ENCODE results near the gene MAP4K3.
A peak's percentile ranks its signal among the peaks of the same experiment; 100 is the strongest.

MAP4K3 gene

DNA sequence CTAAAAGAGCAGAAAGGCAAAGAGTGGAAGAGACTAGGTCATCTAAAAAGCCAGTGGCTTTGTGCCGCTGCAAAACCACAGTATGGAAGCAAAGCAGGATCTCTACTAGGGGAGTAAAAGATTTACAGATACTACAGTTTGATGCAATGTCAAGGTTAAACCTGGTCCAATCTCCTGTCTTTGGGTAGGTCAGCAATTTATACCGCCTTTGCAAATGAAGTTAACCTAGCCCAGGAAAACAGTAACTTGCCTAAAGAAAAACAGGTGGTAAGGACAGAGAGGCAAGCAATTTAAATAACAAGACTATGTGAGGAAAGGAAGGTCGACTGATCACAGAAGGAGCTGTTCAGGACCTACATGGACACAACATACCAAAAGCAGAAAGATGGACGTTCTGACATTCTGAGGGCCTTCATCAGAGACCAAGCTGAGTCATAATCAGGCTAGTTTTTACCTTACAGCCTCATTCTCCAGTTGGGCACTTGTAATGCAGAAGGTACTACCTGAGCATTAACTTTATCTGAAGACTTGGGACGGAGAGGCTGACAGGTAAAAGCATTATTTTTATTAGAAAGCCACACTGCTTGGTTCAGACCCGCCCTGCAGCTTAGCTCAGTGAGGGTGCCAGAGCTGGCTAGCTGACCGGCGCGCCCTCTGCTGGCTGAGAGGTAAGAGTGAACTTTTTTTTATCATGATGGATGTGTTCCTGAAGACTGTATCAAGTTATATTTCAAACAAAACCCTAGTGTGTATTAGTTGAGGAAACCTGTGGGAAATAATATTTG lies 209.3 kb downstream of the MAP4K3 start:
- peak; percentile 82 to 83 for DNase-seq

DNA sequence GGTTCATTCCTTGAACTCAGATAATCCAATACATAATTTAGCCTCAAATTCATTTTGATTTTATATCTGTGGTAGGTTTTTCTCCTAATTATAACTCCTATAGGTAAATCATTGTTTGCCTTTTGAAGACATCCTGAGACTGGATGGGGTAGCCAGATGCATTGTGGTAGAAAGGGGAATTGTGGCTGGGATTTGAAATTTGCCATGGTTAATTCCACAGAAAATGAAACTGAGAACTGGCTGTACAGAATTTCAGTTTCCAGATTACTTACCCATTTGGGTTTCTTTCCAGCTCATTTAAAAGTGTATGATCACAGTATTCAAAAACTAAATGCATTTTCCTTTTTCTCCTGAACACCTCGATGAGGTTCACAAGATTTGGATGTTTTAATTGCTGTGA lies 211.5 kb downstream of the MAP4K3 start:
- no peak for DNase-seq

DNA sequence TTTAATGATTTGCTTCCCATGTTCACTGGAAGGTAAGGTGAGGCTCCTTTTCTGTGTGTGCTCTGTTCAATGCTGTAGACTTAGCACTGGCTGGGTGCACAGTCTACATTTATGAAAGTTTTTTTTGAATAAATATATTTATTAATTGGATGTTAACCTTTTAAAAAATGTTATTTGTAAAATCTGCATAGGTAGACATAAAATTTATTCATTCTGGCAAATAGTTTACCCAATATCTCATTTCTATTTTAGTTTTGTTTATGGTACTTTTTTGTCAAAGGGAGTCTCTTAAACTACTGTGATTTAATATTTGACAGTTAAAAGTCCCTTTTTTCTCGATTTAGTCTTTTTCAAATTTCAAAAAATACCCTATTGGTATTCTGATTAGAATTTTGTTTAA lies 213.2 kb downstream of the MAP4K3 start:
- no peak for DNase-seq

DNA sequence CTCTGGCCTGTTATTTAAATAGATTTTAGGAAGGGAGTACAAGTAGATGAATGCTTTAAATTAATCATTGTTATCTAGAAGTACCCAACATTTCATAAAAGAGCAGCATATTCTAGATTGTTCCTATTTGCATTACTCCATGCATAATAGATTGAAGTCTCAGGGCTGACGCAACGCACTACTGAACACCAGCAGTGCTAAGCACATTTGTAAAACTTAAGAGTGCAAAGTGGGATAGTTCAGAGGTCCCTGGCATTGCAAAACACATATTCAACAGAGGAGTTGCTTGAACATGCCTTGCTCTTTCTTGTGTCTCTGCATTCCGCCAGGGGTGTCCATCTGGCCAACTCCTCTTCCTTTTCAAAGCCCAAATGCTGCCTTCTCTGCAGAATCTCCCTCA lies 215.6 kb downstream of the MAP4K3 start:
- DNase-seq = no peak

DNA sequence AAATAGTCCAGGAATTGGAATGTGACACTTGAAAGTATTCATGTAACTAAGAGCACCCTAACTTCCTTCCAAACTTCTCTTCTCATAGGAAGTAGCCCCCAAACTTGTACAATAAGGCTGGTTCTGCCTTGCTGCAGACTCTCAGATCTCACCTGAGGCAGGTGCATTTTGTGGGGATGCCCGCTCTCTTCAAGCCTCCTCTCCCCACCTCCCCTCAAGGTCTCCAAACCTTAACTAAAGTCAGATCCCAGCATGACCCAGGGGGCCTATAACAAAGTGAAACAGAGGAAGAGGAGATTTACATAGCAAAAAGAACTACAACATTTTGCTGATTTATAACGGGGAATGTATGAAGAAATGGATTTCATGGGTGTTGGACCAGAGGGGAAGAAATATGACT lies 216.9 kb downstream of the MAP4K3 start:
- DNase-seq = no peak

DNA sequence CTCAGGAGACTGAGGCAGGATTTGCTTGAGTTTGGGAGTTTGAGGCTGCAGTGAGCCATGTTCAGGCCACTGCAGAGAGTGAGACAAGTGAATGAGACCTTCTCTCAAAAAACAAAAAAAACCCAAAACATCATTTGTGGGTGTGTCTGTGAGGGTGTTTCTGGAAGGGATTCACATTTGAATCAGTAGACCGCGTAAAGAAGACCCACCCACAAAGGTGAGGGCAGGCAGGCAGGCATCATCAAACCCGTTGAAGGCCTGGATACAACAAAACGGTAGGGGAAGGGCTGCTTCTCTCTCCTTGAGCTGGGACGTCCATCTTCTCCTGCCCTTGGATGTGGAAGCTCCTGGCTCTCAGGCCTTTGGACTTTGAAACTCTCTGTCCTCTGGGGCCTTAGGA lies 218.7 kb downstream of the MAP4K3 start:
- no peak for DNase-seq

DNA sequence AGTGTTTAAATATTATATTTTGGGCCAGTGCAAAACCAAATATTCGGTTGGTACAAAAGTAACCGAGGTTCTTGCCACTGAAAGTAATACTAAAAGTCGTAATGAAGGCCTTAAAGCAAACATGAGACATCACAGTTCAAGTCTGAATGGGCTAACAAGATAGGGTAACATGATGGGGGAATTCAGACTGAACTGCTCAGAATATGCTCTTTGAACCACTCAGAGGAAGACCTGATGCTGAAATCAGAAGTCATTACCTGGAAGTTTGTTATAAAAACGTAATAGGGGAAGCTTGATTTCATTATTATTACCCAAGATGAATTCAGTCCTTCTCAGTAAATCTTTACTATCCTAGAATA lies 219.9 kb downstream of the MAP4K3 start:
- no peak for DNase-seq

DNA sequence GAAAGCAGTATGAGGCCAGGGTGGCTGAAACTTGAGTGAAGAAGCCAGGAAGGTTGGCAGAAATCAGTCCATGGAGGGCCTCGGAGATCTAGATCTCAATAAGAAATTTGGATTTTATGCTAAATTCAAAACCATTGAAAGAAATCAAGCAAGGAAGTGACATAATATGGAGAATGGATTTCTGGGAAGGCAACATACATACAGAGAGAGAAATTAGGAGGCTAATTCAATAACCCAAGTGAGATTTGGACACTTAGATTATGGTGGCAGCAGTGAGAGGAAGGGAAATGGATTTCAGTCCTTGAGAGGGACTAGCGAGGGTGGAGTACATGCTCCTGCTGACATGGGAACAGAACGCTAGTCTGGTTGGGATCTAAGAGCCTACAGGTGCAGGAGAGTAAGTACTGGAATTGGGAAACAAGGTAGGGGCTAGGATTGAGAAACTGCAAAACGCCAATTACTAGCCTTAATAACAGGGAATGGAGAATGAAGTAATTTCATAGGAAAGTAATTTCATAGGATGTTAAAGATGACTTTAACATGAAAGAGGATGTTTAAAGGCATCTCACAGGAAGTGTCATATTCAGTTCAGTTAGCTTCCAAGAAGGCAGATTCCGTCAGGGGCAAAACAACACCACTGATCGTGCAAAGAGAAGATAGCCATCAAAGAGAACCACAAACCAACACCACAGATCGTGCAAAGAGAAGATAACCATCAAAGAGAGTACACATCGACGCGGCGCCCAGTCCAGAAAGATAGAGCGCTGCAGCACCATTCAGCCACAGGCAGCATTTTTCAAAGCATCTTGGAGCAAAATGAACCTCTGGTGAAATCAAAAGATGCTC lies 220.5 kb downstream of the MAP4K3 start:
- DNase-seq = peak; percentile 73 to 88

DNA sequence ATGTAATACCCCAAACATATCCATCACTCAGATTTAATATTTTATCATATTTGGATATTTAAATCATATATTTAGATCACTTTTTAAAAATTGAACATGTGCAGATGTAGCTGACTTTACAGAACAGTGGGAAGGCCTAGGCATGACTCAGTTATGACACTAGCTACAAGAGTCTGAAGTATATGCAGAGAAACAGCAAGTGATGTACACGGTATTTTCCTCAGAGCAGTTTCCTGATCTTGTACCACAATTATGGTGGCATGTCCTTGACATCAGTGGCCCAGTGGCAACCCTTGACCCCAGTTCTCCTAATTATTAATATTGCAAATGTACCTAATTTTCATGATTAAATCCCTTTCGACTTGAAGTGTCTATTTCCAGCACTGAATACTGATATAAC lies 221.5 kb downstream of the MAP4K3 start:
- DNase-seq = no peak

GRCh38 chr2:39213015-39213414 lies 224.1 kb downstream of the MAP4K3 start:
- no peak for DNase-seq

DNA sequence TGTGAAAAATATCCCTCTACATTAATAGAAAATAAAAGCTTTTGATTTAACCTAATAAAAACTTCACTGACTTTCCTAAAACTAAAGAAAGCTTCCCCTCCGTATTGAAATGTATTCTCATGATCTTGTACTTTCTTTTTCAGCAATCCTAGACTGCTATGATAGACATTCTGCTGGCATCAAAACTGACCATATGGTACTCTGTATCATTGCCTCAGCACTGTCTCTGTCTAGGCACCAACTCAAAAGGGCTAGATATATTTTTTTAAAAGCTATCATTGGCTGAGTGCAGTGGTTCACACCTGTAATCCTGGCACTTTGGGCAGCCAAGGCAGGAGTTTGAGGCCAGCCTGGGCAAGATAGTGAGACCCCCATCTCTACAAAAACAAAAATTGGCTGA lies 226.2 kb downstream of the MAP4K3 start:
- no peak for DNase-seq

DNA sequence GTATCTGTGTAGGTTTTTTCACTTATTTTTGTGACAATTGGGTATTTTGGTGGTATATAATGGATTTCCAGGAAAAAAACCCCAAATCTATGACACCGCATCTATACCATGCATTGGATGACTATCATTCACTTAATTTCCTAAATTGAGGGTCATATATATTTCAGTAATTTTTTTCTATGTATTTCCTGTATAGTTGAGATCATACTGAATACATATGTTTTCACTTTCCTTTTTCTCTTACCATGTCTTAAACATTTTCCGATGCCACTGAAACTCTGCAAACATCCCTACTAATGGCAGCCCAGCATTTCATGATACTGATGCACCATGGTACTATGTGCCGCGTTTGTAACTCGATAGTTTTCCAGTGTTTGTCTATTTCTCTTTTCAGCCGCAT lies 233.7 kb downstream of the MAP4K3 start:
- DNase-seq = no peak

GRCh38 chr2:39202639-39203369 lies 234.3 kb downstream of the MAP4K3 start:
- DNase-seq = no peak

Measured in CD4-positive, alpha-beta T cell treated with Interleukin-4 for 1 hour (primary cell).